H1 (cell line): ENCODE data around the gene MAP2K5. TPM values are rescaled to one million over a fixed set of nuclear protein-coding genes. Genes with fewer than 3 reads are reported as not detected.

ENCODE experiments used
- BACH1 ChIP-seq: IDR thresholded peaks from 2 replicates; pipeline ENCODE4 v1.6.1; 2012; ENCODE audit warnings: low read length, improper control_type of control experiment
- CHD7 ChIP-seq: fragments of 300-600 bp; sonication (generic); IDR thresholded peaks from 2 replicates; pipeline ENCODE4 v1.7.1; 2012; ENCODE audit warnings: low read length, moderate library complexity, mild to moderate bottlenecking, inconsistent platforms; ENCODE audit not compliant: insufficient replicate concordance
- polyA plus RNA-seq, 7 experiments: library from polyadenylated mRNA; depleted of rRNA in 3 of 7; stranded (reverse) in 5 of 7; unstranded in 2 of 7; fragments of >200 nt in 5 of 7; fragments of 200-250 nt in 2 of 7; gene quantifications; 1 replicate in 5 of 7; 2 replicates in 1 of 7; 4 replicates in 1 of 7; pipeline versions ENCODE4 v1.2.1 to v1.2.3, GENCODE V29; 2011 to 2013; ENCODE audit warnings: missing spikeins in 2 of 7, mixed read lengths in 2 of 7
- total RNA-seq: library from RNA; stranded (reverse); fragmentation: NEBNext Ultra II Directional; extraction: Animal tissue kit (Norgen Biotek cat#: 25700); gene quantifications from 2 replicates; pipeline ENCODE4 v1.2.1, GENCODE V29; 2021

Gene MAP2K5
- total and polyA plus RNA-seq, 2 of the 8 experiments (the other 6 are each of a cell fraction or from before 2014, with no cell fraction given), result 4.4 to 15.8 TPM

- TF ChIP-seq CHD7 (no peak), BACH1 (no peak)
Observed at GRCh38 chr15:67777773-67778172, 235.3 kb downstream of the MAP2K5 start (continued).
